Thymus (tissue), 11 donors: Measurements from ENCODE around the gene KBTBD7. TPM values are rescaled to one million over a fixed set of nuclear protein-coding genes. Genes with fewer than 3 reads are reported as not detected.
"Not testable (repeated sequence)": the region's sequence is repeated elsewhere in the genome, so short reads cannot be mapped to it uniquely, and the experiment has no call there.

Source experiments
- DNase-seq, 9 donors: peaks; one replicate each; pipeline ENCODE4 v3.0.0-alpha.2; 2013; ENCODE audit warnings: low spot score in 9 of 9, low read depth in 6 of 9, missing footprints in 1 of 9
- H3K27ac ChIP-seq, 2 donors: one replicate each; pipeline ENCODE4 v1.5.1; 2013; ENCODE audit warnings: control low read depth in 1 of 2, low read depth in 1 of 2, low read length in 1 of 2, mild to moderate bottlenecking in 1 of 2, moderate library complexity in 1 of 2
- H3K27me3 ChIP-seq, 2 donors: one replicate each; pipeline ENCODE4 v1.5.1; 2013; ENCODE audit warnings: low read length in 1 of 2; ENCODE audit not compliant: control insufficient read depth in 2 of 2, insufficient read depth in 1 of 2
- H3K36me3 ChIP-seq, 2 donors: one replicate each; pipeline ENCODE4 v1.5.1; 2013; ENCODE audit warnings: low read length in 1 of 2, mild to moderate bottlenecking in 1 of 2, moderate library complexity in 1 of 2; ENCODE audit not compliant: control insufficient read depth in 2 of 2, insufficient read depth in 2 of 2
- H3K4me1 ChIP-seq, 2 donors: one replicate each; pipeline ENCODE4 v1.5.1; 2013; ENCODE audit warnings: low read length in 2 of 2; ENCODE audit not compliant: control insufficient read depth in 2 of 2, insufficient read depth in 2 of 2
- H3K4me3 ChIP-seq, 2 donors: one replicate each; pipeline ENCODE4 v1.5.1; 2013; ENCODE audit warnings: low read length in 2 of 2, control low read depth in 1 of 2, mild to moderate bottlenecking in 1 of 2
- H3K9me3 ChIP-seq, 2 donors: one replicate each; pipeline ENCODE4 v1.5.1; 2013; ENCODE audit warnings: low read length in 1 of 2, mild to moderate bottlenecking in 1 of 2; ENCODE audit not compliant: control insufficient read depth in 2 of 2, insufficient read depth in 1 of 2
- WGBS: extraction: QIAGEN DNeasy Blood & Tissue Kit; methylation state at CpG from one replicate; pipeline ENCODE4 v1.1.7; 2013; 5-methylcytosine and 5-hydroxymethylcytosine counted together
- polyA plus RNA-seq: library from polyadenylated mRNA; stranded (reverse); fragments of 200-250 nt; gene quantifications from one replicate; pipeline ENCODE4 v1.2.3, GENCODE V29; 2013
- total RNA-seq: library from RNA; stranded (reverse); fragments of 120-200 nt; gene quantifications from one replicate; pipeline ENCODE4 v1.2.4, GENCODE V29; 2013
- donor health status: healthy.

KBTBD7 gene
- total and polyA plus RNA-seq, 2 donors: 5.8 to 6.9 TPM

- Histone ChIP-seq H3K27me3 (no peaks in the 10 kb centered on the region), H3K36me3 (no peaks in the 10 kb centered on the region), H3K4me1 (no peaks in the 10 kb centered on the region), H3K4me3 (no peak overlapping the region), H3K9me3 (no peaks in the 10 kb centered on the region), H3K27ac (no peak overlapping the region)
- no peak for DNase-seq
These were observed 12.1 kb downstream of the KBTBD7 start for GRCh38 chr13:41182231-41182630.

GRCh38 chr13:41179593-41180250 lies 14.6 kb downstream of the KBTBD7 start:
- peaks cover 2 to 7% of the 10 kb centered on the region in 2 donors for H3K9me3 ChIP-seq
- no peak overlapping the region for H3K4me3 ChIP-seq
- DNase-seq: no peak
- 95% methylated on average over 4 of the region's 4 CpGs for WGBS
- no peaks in the 10 kb centered on the region for H3K36me3 ChIP-seq
- no peaks in the 10 kb centered on the region for H3K4me1 ChIP-seq
- H3K27me3 ChIP-seq: no peaks in the 10 kb centered on the region
- no peak overlapping the region for H3K27ac ChIP-seq

- Histone ChIP-seq H3K4me1 (no peaks in the 10 kb centered on the region), H3K4me3 (no peak overlapping the region), H3K36me3 (no peaks in the 10 kb centered on the region), H3K27ac (no peak overlapping the region), H3K9me3 (peaks cover 2 to 12% of the 10 kb centered on the region in 2 donors), H3K27me3 (no peaks in the 10 kb centered on the region)
- WGBS: 94% methylated on average over 7 of the region's 7 CpGs
- no peak for DNase-seq
These were observed 16.3 kb downstream of the KBTBD7 start for GRCh38 chr13:41178040-41178439.

- no peak overlapping the region for H3K27ac ChIP-seq
- WGBS: 43% methylated on average over 2 of the region's 2 CpGs
- no peak for DNase-seq
- peaks cover 2 to 12% of the 10 kb centered on the region in 2 donors for H3K9me3 ChIP-seq
- no peak overlapping the region for H3K4me3 ChIP-seq
- no peaks in the 10 kb centered on the region for H3K36me3 ChIP-seq
- no peaks in the 10 kb centered on the region for H3K4me1 ChIP-seq
- no peaks in the 10 kb centered on the region for H3K27me3 ChIP-seq
These were observed 16.8 kb downstream of the KBTBD7 start for GRCh38 chr13:41177616-41178015.

GRCh38 chr13:41175576-41175975 lies 18.8 kb downstream of the KBTBD7 start:
- DNase-seq, H3K4me1 ChIP-seq, H3K4me3 ChIP-seq, H3K27me3 ChIP-seq, H3K36me3 ChIP-seq, H3K27ac ChIP-seq: not testable (repeated sequence)
- H3K9me3 ChIP-seq: peaks cover 2 to 12% of the 10 kb centered on the region in 2 donors
- 97% methylated on average over 8 of the region's 8 CpGs for WGBS

GRCh38 chr13:41162151-41162550 lies 32.2 kb downstream of the KBTBD7 start:
- H3K36me3 ChIP-seq: no peaks in the 10 kb centered on the region
- no peaks in the 10 kb centered on the region for H3K27me3 ChIP-seq
- H3K9me3 ChIP-seq: no peaks in the 10 kb centered on the region
- no peak overlapping the region for H3K4me3 ChIP-seq
- H3K4me1 ChIP-seq: no peaks in the 10 kb centered on the region
- DNase-seq: no peak
- 96% methylated on average over 3 of the region's 3 CpGs for WGBS
- no peak overlapping the region for H3K27ac ChIP-seq

GRCh38 chr13:41159174-41159573 lies 35.2 kb downstream of the KBTBD7 start:
- H3K27me3 ChIP-seq: no peaks in the 10 kb centered on the region
- H3K4me1 ChIP-seq: no peaks in the 10 kb centered on the region
- no peak overlapping the region for H3K27ac ChIP-seq
- DNase-seq: no peak
- no peaks in the 10 kb centered on the region for H3K9me3 ChIP-seq
- no peak overlapping the region for H3K4me3 ChIP-seq
- no peaks in the 10 kb centered on the region for H3K36me3 ChIP-seq

- no peak overlapping the region for H3K27ac ChIP-seq
- H3K4me3 ChIP-seq: no peak overlapping the region
- no peaks in the 10 kb centered on the region for H3K36me3 ChIP-seq
- peaks cover 0 to 1% of the 10 kb centered on the region in 2 donors for H3K9me3 ChIP-seq
- 98% methylated on average over 4 of the region's 4 CpGs for WGBS
- H3K27me3 ChIP-seq: no peaks in the 10 kb centered on the region
- DNase-seq: no peak
- H3K4me1 ChIP-seq: no peaks in the 10 kb centered on the region
These were observed 37.2 kb downstream of the KBTBD7 start for GRCh38 chr13:41157048-41157717.

GRCh38 chr13:41156620-41157019 lies 37.7 kb downstream of the KBTBD7 start:
- Histone ChIP-seq H3K27me3 (no peaks in the 10 kb centered on the region), H3K27ac (no peak overlapping the region), H3K4me1 (no peaks in the 10 kb centered on the region), H3K9me3 (peaks cover 0 to 1% of the 10 kb centered on the region in 2 donors), H3K4me3 (no peak overlapping the region), H3K36me3 (no peaks in the 10 kb centered on the region)
- DNase-seq: no peak
- WGBS: 90% methylated on average over 2 of the region's 2 CpGs
